Mesothelial cell of epicardium (in vitro differentiated cells): ENCODE results near the gene FAM219A. TPM values are rescaled to one million over a fixed set of nuclear protein-coding genes. Genes with fewer than 3 reads are reported as not detected.

ENCODE experiments used
- DNase-seq, 2 experiments: peaks; one replicate each; pipeline ENCODE4 v3.0.0; 2021; ENCODE audit warnings: low spot score in 2 of 2; ENCODE audit not compliant: unreplicated experiment in 2 of 2
- H3K27ac Mint-ChIP-seq: 2 replicates; pipeline ENCODE4 v1.8.0; 2021; ENCODE audit warnings: mixed read lengths
- H3K27me3 Mint-ChIP-seq: 2 replicates; pipeline ENCODE4 v1.8.0; 2021; ENCODE audit warnings: low read depth, mixed read lengths
- H3K36me3 Mint-ChIP-seq: 2 replicates; pipeline ENCODE4 v1.8.0; 2021; ENCODE audit warnings: mixed read lengths
- H3K4me1 Mint-ChIP-seq: 2 replicates; pipeline ENCODE4 v1.8.0; 2021; ENCODE audit warnings: mixed read lengths
- H3K4me3 Mint-ChIP-seq: 2 replicates; pipeline ENCODE4 v1.8.0; 2021; ENCODE audit warnings: mild to moderate bottlenecking, moderate library complexity, mixed read lengths
- H3K9me3 Mint-ChIP-seq: 2 replicates; pipeline ENCODE4 v1.8.0; 2021; ENCODE audit warnings: mixed read lengths
- total RNA-seq: library from RNA; stranded (reverse); gene quantifications from 3 replicates; pipeline ENCODE4 v1.2.1, GENCODE V29; 2021
- TF ChIP-seq, protein P1 (sequence below): fragments of 200-600 bp; sonication (generic); IDR thresholded peaks from one replicate; pipeline ENCODE4 v1.5.0; 2021; ENCODE audit warnings: antibody characterized with exemption; ENCODE audit not compliant: unreplicated experiment

The FAM219A gene
- total RNA-seq, 1 donor from 2014 or later = 16.9 TPM

GRCh38 chr9:34408173-34408572 lies 50.2 kb downstream of the FAM219A start:
- Mint-ChIP-seq H3K4me3 (no peak overlapping the region), H3K4me1 (no peaks in the 10 kb centered on the region), H3K9me3 (no peaks in the 10 kb centered on the region), H3K27ac (no peak overlapping the region), H3K27me3 (no peaks in the 10 kb centered on the region), H3K36me3 (no peaks in the 10 kb centered on the region)
- DNase-seq = no peak
- TF ChIP-seq, protein P1, sequence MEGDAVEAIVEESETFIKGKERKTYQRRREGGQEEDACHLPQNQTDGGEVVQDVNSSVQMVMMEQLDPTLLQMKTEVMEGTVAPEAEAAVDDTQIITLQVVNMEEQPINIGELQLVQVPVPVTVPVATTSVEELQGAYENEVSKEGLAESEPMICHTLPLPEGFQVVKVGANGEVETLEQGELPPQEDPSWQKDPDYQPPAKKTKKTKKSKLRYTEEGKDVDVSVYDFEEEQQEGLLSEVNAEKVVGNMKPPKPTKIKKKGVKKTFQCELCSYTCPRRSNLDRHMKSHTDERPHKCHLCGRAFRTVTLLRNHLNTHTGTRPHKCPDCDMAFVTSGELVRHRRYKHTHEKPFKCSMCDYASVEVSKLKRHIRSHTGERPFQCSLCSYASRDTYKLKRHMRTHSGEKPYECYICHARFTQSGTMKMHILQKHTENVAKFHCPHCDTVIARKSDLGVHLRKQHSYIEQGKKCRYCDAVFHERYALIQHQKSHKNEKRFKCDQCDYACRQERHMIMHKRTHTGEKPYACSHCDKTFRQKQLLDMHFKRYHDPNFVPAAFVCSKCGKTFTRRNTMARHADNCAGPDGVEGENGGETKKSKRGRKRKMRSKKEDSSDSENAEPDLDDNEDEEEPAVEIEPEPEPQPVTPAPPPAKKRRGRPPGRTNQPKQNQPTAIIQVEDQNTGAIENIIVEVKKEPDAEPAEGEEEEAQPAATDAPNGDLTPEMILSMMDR = no peak

DNA sequence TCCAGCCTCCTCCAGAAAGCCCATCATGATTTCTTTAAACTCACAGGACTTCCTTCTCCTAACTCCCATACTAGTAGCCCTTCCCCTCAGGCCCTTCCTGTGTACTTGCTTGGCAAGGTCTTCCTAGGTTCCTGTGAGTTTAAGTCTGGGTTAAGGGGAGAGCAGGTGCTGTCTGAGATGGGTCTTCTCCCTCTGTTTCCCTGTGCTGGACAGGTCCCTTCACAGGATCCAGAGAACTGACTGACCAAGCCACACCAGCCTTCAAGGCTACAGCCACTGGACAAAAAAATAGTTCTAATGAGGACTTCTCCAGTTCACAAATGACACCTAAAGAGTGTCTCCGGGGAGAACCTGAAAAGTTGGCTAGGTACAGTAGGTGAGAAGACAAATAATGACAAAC lies 52.2 kb downstream of the FAM219A start:
- Mint-ChIP-seq H3K36me3 (peaks cover 2% of the 10 kb centered on the region), H3K27ac (no peak overlapping the region), H3K27me3 (no peaks in the 10 kb centered on the region), H3K4me1 (no peaks in the 10 kb centered on the region), H3K4me3 (no peak overlapping the region), H3K9me3 (no peaks in the 10 kb centered on the region)
- DNase-seq = no peak
- TF ChIP-seq, protein P1 = no peak

GRCh38 chr9:34405719-34406118 lies 52.7 kb downstream of the FAM219A start:
- no peak overlapping the region for H3K27ac Mint-ChIP-seq
- H3K4me1 Mint-ChIP-seq = no peaks in the 10 kb centered on the region
- peaks cover 2% of the 10 kb centered on the region for H3K36me3 Mint-ChIP-seq
- no peak for DNase-seq
- no peaks in the 10 kb centered on the region for H3K27me3 Mint-ChIP-seq
- no peaks in the 10 kb centered on the region for H3K9me3 Mint-ChIP-seq
- TF ChIP-seq, protein P1 = no peak
- H3K4me3 Mint-ChIP-seq = no peak overlapping the region

DNA sequence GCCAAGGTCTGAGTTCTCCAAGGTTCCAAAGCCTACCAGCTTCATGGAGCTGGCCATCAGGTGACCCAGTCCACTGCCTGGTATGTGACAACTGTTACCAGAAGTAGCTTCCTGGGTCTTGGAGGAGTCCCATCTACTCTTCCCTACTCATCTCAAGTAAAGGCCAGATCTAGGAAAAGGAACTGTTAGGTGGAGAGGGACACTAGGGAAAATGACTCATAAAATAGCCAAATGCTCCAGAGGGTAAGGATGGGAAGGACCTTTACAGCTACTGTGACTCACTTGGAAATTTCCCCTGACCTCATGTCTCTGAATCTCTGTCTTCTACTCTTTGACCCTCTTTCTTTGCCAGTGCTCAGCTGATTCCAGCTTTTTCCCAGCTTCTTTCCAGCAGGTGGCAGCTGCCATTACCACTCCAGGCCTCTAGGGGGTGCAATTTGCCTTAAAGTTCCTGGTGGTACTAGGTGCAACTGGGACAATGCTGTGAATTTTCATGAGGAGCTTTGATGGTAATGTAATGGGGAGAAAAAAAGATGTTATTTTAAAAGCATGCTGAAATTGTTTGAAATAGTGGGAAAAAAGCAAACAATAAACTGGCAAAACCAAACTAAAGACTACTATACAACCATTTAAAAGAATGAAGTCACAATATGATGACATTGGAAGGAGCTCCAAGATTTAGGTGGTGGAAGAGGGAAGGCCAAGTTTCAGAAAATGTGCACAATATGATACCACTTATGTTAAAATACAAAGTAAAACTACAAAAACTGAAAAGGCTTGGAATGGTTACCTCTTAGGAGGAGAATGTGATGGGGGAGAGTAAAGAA lies 54.6 kb downstream of the FAM219A start:
- H3K27me3 Mint-ChIP-seq = no peaks in the 10 kb centered on the region
- H3K4me1 Mint-ChIP-seq = no peaks in the 10 kb centered on the region
- H3K36me3 Mint-ChIP-seq = peaks cover 4% of the 10 kb centered on the region
- TF ChIP-seq, protein P1 = peak; percentile 96
- H3K4me3 Mint-ChIP-seq = no peak overlapping the region
- DNase-seq = peak in 1 of 2 experiments; percentile 76
- no peak overlapping the region for H3K27ac Mint-ChIP-seq
- H3K9me3 Mint-ChIP-seq = no peaks in the 10 kb centered on the region

DNA sequence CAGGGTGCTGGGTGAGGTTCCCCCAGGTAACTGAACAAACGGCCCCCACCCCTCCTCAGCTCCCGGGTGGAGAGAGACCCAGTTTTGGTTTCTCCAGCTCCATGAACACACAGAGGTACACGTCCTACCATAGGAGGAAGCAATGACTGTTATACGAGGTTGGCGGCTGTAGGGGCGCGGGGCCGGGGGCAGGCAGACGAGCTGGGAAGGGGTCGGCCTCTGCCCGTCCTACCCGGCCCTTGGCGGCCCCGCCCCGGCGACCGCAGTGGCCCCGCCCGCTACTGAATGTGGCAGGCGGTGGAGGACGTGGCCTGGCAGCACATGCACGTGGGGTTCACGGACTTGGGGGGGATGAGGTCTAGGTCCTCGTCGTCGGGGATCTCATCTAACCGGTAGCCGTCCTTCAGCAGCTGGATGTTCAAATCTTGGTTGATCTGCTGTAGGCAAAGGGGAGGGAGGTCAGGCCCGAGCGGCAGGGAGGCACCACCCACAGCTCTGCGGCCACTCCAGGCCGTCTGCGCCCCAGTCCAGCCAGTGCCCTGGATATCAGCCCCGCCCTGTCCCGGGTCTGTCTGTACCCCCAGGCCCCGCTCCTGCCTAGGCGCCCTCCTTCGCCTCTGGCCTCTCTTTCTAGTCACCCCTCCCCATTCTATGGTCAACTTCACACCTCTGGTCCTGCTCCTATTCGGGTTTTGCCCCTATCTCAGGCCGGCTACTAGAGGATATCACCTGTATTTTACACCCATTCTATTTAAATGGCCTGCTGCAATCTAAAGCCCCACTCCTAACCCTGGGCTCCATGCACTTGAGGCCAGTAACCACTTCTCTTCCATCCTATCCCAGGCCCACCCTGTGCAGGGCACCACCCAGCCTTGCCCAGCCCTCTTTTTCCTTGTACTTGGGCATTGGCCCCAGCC lies 57.4 kb downstream of the FAM219A start:
- Mint-ChIP-seq H3K4me3 (no peak overlapping the region), H3K9me3 (no peaks in the 10 kb centered on the region), H3K27me3 (no peaks in the 10 kb centered on the region), H3K36me3 (peaks cover 4% of the 10 kb centered on the region), H3K27ac (no peak overlapping the region), H3K4me1 (no peaks in the 10 kb centered on the region)
- DNase-seq = no peak
- TF ChIP-seq, protein P1 = no peak
